ENCODE data around the gene LTBP2.

LTBP2 gene

DNA sequence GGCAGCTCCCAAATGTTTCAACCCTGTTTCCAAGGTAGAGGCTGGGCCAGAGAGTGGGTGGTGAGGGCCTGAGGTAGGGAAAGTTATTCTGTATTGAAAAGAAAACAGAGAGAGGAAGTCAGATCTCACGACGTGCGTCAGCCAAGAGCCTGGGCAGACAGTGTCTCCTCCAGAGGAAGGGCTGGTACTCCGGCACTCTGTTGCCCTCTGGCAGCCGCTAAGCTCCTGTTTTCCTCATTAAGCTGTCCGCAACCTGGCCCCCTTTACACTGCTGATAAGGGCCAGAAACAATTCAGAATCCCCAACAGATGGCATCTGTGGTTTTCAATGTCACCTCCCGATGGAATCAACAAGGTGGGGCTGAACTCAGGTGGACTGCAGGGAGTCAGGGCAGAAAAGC is 26.0 kb upstream of the LTBP2 start:
- DNase-seq (ENCODE audit: low spot score), result no peak

DNA sequence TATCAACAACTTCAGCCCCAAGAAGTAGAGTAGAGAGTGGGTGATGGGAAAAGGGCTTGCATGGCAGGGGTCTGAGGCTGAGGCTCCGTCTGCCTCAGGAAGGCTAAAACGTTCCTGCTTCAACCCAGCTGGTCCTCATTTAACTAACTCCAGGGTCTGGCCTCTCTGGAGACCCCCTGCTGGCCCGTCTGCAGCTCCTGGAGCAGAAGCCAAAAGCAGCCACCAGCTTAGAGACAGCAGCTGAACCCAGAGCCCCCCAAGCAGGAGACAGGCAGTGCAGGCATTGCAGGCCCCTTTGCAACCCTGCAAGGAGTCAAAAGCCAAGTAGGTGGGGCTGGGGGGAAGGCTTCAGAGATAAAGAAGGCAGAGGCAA is 25.1 kb upstream of the LTBP2 start:
- DNase-seq (ENCODE audit: low spot score), result no peak

GRCh38 chr14:74636424-74637177 is 24.6 kb upstream of the LTBP2 start:
- no peak for DNase-seq (ENCODE audit: low spot score)

GRCh38 chr14:74635847-74636246 is 23.8 kb upstream of the LTBP2 start:
- DNase-seq (ENCODE audit: low spot score), result no peak

- no peak for DNase-seq (ENCODE audit: low spot score)
Measured at GRCh38 chr14:74634964-74635363, 22.9 kb upstream of the LTBP2 start.

DNA sequence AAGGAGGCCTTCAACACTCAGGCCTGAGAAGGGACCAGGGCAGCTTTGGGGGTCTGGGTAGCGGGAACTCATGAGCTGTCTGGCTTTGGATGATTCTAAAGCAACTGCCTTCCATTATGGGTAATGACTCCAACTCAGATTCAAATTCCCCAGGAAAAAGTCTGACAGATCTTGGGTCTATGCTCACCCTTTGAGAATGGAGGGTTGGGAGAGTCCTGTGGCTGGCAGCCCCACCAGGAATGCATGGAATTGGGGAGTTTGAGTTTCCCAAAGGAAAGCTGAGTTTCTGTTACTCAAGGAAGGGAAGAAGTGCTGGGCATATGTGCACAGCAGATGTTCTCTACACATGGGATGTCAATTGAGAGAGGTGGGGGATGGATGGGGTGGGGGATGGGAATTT is 22.4 kb upstream of the LTBP2 start:
- no peak for DNase-seq (ENCODE audit: low spot score)

- DNase-seq (ENCODE audit: low spot score), result no peak
Measured at GRCh38 chr14:74630881-74631690, 19.0 kb upstream of the LTBP2 start.

GRCh38 chr14:74628418-74628817 is 16.4 kb upstream of the LTBP2 start:
- DNase-seq (ENCODE audit: low spot score), result no peak

DNA sequence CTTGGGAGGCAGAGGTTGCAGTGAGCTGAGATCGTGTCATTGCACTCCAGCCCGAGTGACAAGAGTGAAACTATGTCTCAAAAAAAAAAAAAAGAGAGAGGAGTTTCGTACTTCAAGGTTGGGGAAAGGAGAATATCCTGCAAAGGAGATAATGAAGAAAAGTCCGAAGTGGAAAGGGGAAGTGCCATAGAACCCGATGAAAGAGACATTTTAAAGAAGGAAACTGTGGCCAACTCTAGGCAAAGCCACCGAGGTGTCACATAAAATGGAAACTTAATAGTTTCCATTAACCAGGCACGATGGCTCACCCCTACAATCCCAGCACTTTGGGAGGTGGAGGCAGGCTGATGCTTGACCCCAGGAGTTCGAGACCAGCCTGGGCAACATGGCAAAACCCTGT is 15.0 kb upstream of the LTBP2 start:
- DNase-seq (ENCODE audit: low spot score), result no peak

- DNase-seq (ENCODE audit: low spot score), result no peak
Measured at GRCh38 chr14:74622257-74622656, 10.2 kb upstream of the LTBP2 start.

- DNase-seq (ENCODE audit: low spot score), result no peak
Measured at GRCh38 chr14:74621556-74621955, 9.5 kb upstream of the LTBP2 start.

GRCh38 chr14:74620923-74621322 is 8.9 kb upstream of the LTBP2 start:
- DNase-seq (ENCODE audit: low spot score), result no peak

GRCh38 chr14:74620497-74620921 is 8.5 kb upstream of the LTBP2 start:
- DNase-seq (ENCODE audit: low spot score), result no peak

DNA sequence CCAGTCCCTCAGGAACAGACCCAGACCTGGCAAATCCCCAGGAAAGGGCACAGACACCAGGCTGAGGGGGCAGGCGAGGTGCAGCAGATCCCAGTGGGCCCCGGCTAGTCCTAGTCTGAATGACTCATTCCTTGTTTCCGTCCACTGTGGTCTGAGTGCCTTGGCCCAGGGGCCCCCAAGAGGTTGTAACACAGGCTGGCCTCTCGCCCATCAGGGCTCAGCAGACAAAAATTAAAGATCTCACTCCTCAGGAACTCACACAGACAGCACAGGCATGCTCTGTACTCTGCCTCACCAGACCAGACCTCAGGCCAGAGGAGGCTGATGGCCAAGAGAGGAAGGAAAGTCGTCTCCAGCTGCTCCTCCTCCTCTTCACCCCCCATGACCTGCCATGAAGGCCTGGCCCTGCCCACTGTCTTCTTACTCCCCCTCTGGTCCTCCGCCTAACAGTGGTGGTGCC is 7.7 kb upstream of the LTBP2 start:
- DNase-seq (ENCODE audit: low spot score), result no peak

DNA sequence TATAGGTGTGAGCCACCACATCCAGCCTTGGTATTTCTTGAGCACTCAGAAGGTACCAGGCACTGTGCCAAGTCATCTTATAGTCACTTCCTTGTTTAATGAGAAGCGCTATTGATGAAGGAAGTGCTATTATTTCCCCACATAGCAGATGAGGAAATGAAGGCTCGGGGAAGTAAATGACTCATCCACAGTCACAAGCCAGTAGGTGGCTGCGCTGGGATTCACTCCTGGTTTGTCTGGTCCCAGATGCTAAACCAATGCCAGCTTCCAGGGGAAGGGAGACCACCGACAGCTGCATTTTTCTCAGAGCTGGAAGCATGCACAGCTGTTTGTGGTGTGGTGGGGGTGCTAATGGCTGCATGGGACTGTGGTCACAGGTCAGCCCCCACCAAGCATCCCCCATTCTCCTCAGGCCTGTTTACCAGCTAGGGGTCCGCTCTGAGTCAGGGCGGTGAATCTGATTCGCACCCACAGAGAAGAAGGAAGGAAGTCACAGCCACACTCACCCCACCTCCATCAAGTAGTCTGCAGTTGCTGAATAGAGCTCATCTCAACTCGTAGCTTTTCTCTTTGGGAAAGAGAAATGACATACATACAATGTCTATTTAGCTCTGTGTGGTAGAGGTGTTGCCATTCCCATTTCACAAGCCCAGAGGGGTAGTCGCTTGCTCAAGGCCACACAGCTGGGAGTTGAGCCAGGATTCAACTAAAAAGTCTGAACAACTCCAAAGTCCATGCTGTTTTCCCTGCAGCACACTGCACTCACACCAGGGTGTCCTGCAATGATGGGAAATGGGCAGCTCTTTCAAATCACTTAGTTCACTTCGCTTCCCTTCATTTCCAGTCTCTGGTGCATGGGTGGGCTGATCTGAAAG is 6.3 kb upstream of the LTBP2 start:
- peak; percentile 55 for DNase-seq (ENCODE audit: low spot score)

- DNase-seq (ENCODE audit: low spot score), result no peak
Measured at GRCh38 chr14:74616996-74617700, 5.1 kb upstream of the LTBP2 start.

DNA sequence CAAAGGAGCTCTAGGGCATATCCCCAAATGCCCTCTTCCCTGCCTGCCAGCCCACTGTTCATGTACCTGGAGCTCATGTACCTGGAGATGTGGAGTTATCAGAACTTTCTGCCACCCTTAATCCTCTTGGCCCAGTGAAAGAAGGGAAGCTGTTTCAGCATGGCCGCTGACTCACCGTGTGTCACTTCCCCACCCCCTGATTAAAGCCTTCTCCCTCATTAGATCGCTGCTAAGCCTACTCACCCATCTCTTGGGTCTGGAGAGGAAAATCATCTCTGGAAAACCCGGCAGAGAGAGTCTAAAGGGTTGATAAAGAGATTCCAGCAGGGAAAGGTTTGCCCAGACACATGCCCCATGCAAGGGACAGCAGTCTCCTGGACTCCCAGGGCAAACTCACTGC is 4.5 kb upstream of the LTBP2 start:
- DNase-seq (ENCODE audit: low spot score), result no peak

GRCh38 chr14:74615735-74616134 is 3.7 kb upstream of the LTBP2 start:
- DNase-seq (ENCODE audit: low spot score), result no peak

DNA sequence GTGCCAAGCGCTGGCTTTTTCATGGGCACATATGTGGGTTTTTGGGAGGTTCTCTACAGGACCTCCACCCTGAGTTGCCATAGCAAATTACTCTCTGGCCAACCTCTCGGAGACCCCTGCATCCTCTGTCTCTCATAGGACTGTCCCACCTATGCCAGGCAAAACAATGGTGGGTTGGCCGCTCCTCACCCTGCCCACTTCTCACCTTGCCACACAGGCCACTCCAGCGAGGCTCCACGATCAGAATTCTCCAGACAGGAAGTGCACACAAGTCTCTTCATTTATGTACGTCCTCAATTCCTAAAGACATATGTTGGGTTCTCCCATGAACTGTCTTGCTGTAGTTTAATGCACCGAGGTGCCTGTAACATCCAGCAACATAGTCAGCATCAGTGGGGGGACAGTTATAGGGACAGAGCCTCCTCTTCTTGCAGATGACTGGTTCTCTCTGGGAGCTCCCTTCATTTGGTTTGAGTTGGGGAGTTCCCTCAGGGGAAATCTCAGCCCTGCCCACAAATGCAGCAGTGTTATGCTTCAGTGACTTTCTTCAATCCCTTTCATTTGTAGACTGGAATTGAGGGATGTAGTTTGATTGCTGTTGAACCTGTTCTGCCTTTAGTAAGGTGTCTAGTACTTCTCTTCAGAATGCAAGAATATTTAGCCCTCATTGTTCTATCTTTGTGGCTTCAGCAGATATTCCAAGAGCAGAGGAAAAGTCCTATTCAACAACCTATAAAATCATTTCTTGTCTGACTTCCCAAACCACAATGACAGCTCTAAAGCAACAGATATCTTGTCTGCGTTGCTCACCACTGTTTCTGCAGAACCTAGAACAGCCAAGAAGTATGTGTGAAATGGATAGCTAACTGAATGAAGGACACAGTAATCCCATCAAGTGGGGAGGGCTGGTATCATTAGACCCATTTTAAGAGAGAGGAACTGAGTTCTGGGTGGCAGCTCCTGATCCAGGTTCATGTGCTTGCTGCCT is 2.8 kb upstream of the LTBP2 start:
- DNase-seq (ENCODE audit: low spot score), result no peak

DNA sequence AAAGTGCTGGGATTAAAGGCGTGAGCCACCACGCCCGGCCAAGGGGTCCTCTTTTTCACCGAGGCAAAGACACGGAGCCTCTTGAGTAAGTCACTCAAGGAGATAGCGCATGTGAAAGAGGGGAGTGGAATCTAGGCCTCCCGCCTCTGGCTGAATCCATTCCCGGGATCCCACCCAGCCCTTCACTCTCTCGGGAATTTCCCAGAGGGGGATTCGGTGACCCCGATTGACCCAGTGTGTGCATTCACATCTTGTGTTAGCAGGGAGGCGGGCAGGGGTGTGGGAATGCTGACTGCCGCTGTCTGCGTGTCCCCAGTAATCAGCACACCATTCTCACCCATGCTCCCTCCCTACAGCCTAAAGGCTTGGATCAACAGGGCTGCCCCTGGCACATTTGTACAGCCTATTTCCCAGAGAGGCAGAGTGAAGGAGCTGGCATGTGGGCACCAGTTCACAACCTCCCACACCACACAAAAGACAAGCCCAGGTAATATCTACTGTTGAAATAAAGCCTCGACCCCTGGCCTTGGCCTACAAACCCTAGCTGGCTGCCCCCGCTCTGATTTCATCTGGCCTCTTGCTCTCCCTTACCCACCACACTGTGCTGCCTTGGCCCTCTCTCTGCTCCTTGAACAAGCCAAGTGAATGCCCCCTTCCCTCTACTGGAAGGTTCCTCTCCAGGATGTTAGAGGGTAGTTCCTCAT is 1.3 kb upstream of the LTBP2 start:
- DNase-seq (ENCODE audit: low spot score), result no peak

Measured in HuH-7 (cell line).